ENCODE data around the gene TAS2R30.

TAS2R30 gene, protein sequence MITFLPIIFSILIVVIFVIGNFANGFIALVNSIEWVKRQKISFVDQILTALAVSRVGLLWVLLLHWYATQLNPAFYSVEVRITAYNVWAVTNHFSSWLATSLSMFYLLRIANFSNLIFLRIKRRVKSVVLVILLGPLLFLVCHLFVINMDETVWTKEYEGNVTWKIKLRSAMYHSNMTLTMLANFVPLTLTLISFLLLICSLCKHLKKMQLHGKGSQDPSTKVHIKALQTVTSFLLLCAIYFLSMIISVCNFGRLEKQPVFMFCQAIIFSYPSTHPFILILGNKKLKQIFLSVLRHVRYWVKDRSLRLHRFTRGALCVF

DNA sequence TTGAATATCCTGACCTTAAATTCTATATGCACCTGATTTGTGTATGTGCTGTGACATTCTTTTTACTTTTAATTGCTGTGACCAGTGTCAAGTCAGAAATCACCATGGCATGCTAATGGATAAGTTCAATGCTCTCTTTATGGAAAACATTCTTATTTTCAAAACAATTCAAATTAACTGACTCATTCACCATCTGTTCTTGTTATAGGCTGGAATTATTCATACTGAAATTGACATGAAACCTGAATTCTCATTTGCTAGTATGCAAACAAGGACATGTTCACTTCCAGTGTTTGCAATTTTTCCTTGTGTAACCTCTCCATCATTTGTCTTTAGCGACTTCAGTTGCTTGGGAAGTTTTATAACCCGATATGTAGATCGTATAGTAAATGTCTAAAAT, at the start of gene TAS2R30:
Gene TAS2R30 (minus strand): TSS at position 340 of the 400 bp plus-strand sequence. CDS start 400 bp downstream, outside the sequence.
- H3K9me3 Mint-ChIP-seq, result no peaks in the 10 kb centered on the region
- no peak within 1 kb of the TSS for H3K4me3 Mint-ChIP-seq
- H3K27me3 Mint-ChIP-seq (ENCODE audit: low read depth), result no peaks in the 10 kb centered on the region
- peaks cover 12% of the 10 kb centered on the region for H3K4me1 Mint-ChIP-seq (ENCODE audit: low read depth)
- H3K27ac Mint-ChIP-seq, result no peak within 1 kb of the TSS
- H3K36me3 Mint-ChIP-seq (ENCODE audit: low read depth), result peaks cover 6% of the 10 kb centered on the region

DNA sequence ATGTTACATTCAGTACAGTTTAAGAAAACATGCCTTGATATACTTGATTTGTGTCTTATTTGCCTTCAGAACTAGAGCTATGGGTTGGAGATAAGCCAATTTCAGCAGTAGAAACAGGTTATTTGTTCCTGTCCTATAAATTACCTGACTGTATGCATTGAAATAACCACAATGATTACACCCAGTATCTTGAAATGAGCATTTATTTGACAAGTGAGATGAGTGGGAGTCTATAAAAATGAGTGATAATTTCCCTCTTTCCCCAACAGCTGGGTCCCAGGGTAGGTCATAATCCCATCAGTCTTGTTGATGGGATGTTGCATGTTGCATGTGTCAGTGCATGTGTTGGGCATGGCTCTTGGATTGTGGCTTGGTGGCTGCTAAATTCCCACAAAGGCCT, 48.6 kb upstream of the TAS2R30 start:
- no peaks in the 10 kb centered on the region for H3K9me3 Mint-ChIP-seq
- no peaks in the 10 kb centered on the region for H3K36me3 Mint-ChIP-seq (ENCODE audit: low read depth)
- no peak overlapping the region for H3K27ac Mint-ChIP-seq
- H3K4me3 Mint-ChIP-seq, result no peak overlapping the region
- peaks cover 3% of the 10 kb centered on the region for H3K4me1 Mint-ChIP-seq (ENCODE audit: low read depth)
- peaks cover 12% of the 10 kb centered on the region for H3K27me3 Mint-ChIP-seq (ENCODE audit: low read depth)

GRCh38 chr12:11182529-11182928, 48.1 kb upstream of the TAS2R30 start:
- Mint-ChIP-seq H3K27me3 (ENCODE audit: low read depth) (peaks cover 12% of the 10 kb centered on the region), H3K4me3 (no peak overlapping the region), H3K9me3 (no peaks in the 10 kb centered on the region), H3K27ac (no peak overlapping the region), H3K36me3 (ENCODE audit: low read depth) (peaks cover 3% of the 10 kb centered on the region), H3K4me1 (ENCODE audit: low read depth) (peaks cover 3% of the 10 kb centered on the region)

- no peaks in the 10 kb centered on the region for H3K9me3 Mint-ChIP-seq
- H3K4me3 Mint-ChIP-seq, result no peak overlapping the region
- H3K36me3 Mint-ChIP-seq (ENCODE audit: low read depth), result peaks cover 20% of the 10 kb centered on the region
- peaks cover 4% of the 10 kb centered on the region for H3K27me3 Mint-ChIP-seq (ENCODE audit: low read depth)
- H3K27ac Mint-ChIP-seq, result no peak overlapping the region
- peaks cover 10% of the 10 kb centered on the region for H3K4me1 Mint-ChIP-seq (ENCODE audit: low read depth)
Measured at GRCh38 chr12:11178250-11178649, 43.8 kb upstream of the TAS2R30 start.

DNA sequence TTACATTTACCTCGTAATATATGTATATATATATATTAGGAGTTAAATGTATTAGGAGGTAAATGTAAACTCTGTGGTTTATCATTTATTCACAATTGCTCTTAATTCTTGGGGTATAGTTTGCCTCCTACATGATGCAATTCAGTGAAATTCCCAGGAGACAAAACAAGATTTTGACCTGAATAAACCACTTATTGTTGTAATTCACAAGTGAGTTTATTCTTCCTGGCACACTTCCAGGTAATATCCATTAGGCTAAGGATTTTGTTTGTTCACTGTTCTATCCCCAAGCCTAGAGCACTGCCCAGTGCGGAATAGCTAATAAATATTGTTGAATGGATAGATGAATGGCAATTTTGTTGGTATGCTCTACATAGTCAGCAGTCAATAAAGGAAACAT, 39.6 kb upstream of the TAS2R30 start:
- H3K27ac Mint-ChIP-seq, result no peak overlapping the region
- no peaks in the 10 kb centered on the region for H3K9me3 Mint-ChIP-seq
- H3K4me3 Mint-ChIP-seq, result no peak overlapping the region
- H3K27me3 Mint-ChIP-seq (ENCODE audit: low read depth), result no peaks in the 10 kb centered on the region
- H3K36me3 Mint-ChIP-seq (ENCODE audit: low read depth), result peaks cover 34% of the 10 kb centered on the region
- H3K4me1 Mint-ChIP-seq (ENCODE audit: low read depth), result peaks cover 26% of the 10 kb centered on the region

DNA sequence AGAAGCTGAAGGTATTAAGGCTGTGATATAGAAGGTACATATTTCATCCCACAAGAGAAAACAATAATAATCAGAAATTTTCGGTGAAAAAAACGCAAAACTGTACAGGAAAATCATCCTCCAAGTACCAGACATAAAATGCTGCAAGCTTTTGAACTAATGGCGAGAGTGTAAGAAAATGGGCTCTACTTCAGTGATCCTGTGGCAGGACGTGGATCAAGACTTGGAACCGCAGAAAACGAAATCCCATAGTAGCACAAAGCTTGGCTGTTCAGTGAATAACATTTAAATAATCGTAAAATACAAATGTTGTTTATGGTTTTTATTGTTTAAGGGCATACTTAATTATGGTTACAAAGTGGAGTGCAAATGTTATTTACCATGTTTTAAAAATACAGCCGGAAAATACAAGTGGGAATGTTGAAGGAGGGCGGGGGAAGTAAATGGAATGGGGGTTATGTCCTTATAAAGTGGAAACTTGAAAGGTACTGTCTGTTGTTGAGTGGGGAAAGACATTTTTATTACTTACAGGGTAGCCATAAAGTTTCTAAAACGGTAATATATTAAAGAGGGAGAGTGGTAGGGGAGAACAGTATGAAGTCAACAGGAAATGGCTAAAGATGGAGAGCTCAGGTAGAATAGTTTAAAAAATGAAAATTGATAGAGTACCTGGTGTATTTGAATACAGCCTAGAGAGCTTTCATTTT, 37.7 kb upstream of the TAS2R30 start:
- H3K27me3 Mint-ChIP-seq (ENCODE audit: low read depth), result no peaks in the 10 kb centered on the region
- peaks cover 35% of the 10 kb centered on the region for H3K4me1 Mint-ChIP-seq (ENCODE audit: low read depth)
- peak overlapping the region; percentile 98 for H3K4me3 Mint-ChIP-seq
- H3K36me3 Mint-ChIP-seq (ENCODE audit: low read depth), result peaks cover 35% of the 10 kb centered on the region
- no peaks in the 10 kb centered on the region for H3K9me3 Mint-ChIP-seq
- peak overlapping the region; percentile 98 for H3K27ac Mint-ChIP-seq

- Mint-ChIP-seq H3K4me1 (ENCODE audit: low read depth) (peaks cover 39% of the 10 kb centered on the region), H3K27me3 (ENCODE audit: low read depth) (no peaks in the 10 kb centered on the region), H3K4me3 (peak within 1 kb of the TSS; percentile 98), H3K9me3 (no peaks in the 10 kb centered on the region), H3K27ac (peak within 1 kb of the TSS; percentile 98), H3K36me3 (ENCODE audit: low read depth) (peaks cover 38% of the 10 kb centered on the region)
Measured at GRCh38 chr12:11171145-11171968, 36.9 kb upstream of the TAS2R30 start, which contains the start of gene SMIM10L1. Gene SMIM10L1 (plus strand): TSS chr12:11171194. CDS start chr12:11171357, 163 bp downstream.

DNA sequence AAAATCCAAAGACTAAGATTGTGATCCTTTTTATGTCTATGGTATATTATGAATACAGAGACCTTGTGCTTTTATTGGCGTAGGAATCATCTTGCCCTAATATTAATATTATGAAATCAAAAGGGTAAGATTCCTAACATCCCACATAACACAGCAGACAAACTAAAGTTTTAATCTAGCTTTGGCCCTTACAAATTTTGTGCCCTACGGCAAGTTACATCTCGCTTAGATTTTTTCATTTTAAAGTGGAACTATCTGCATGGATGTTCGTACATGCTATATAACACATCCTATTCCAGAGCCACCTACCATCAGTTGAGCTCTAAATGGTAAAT, 36.3 kb upstream of the TAS2R30 start:
- H3K9me3 Mint-ChIP-seq, result no peaks in the 10 kb centered on the region
- peak overlapping the region; percentile 98 for H3K4me3 Mint-ChIP-seq
- peaks cover 38% of the 10 kb centered on the region for H3K36me3 Mint-ChIP-seq (ENCODE audit: low read depth)
- H3K27me3 Mint-ChIP-seq (ENCODE audit: low read depth), result no peaks in the 10 kb centered on the region
- peak overlapping the region; percentile 98 for H3K27ac Mint-ChIP-seq
- H3K4me1 Mint-ChIP-seq (ENCODE audit: low read depth), result peaks cover 42% of the 10 kb centered on the region

DNA sequence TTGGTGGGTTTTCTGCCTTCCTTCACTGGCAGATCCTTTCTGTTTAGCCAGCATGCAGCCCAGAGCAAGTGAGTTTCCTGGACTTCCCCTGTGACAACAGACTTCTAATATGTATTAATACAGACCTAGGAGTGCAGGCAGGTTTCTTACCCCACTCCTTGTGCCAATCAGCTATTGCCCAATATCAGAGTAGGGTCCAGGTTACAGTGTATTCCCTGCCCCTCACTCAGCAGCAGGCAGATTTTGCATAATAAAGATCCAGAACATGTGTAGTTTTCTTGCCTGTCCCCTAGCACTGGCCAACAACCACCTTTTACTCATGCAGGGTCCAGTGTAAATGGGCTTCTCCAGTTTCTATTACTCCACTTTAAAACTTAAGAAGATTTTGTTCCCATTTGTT, 31.9 kb upstream of the TAS2R30 start:
- peaks cover 36% of the 10 kb centered on the region for H3K36me3 Mint-ChIP-seq (ENCODE audit: low read depth)
- no peaks in the 10 kb centered on the region for H3K27me3 Mint-ChIP-seq (ENCODE audit: low read depth)
- no peaks in the 10 kb centered on the region for H3K9me3 Mint-ChIP-seq
- H3K4me3 Mint-ChIP-seq, result no peak overlapping the region
- H3K4me1 Mint-ChIP-seq (ENCODE audit: low read depth), result peaks cover 36% of the 10 kb centered on the region
- H3K27ac Mint-ChIP-seq, result no peak overlapping the region

DNA sequence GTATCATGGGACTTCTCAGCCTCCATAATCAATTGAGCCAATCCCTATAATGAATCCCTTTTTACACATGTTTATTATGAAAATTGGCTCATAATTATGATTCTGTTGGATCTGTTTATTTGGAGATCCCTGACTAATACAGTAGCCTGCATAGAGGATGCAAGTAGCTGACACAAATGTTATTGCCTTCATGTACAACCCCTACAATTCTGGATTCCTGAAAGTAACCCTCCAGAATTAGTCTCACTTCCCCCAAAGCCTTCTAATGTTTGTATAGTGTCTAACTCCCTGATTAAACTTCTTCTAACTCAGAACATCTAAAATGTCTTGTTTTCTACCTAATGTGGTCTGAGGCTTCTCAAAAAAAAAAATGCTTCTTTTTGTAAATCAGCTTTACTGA, 29.9 kb upstream of the TAS2R30 start:
- Mint-ChIP-seq H3K36me3 (ENCODE audit: low read depth) (peaks cover 37% of the 10 kb centered on the region), H3K9me3 (no peaks in the 10 kb centered on the region), H3K27ac (no peak overlapping the region), H3K4me3 (no peak overlapping the region), H3K27me3 (ENCODE audit: low read depth) (no peaks in the 10 kb centered on the region), H3K4me1 (ENCODE audit: low read depth) (peaks cover 28% of the 10 kb centered on the region)

GRCh38 chr12:11162502-11162901, 28.1 kb upstream of the TAS2R30 start:
- Mint-ChIP-seq H3K4me3 (no peak overlapping the region), H3K9me3 (peaks cover 4% of the 10 kb centered on the region), H3K36me3 (ENCODE audit: low read depth) (peaks cover 37% of the 10 kb centered on the region), H3K27me3 (ENCODE audit: low read depth) (no peaks in the 10 kb centered on the region), H3K4me1 (ENCODE audit: low read depth) (peaks cover 22% of the 10 kb centered on the region), H3K27ac (no peak overlapping the region)

DNA sequence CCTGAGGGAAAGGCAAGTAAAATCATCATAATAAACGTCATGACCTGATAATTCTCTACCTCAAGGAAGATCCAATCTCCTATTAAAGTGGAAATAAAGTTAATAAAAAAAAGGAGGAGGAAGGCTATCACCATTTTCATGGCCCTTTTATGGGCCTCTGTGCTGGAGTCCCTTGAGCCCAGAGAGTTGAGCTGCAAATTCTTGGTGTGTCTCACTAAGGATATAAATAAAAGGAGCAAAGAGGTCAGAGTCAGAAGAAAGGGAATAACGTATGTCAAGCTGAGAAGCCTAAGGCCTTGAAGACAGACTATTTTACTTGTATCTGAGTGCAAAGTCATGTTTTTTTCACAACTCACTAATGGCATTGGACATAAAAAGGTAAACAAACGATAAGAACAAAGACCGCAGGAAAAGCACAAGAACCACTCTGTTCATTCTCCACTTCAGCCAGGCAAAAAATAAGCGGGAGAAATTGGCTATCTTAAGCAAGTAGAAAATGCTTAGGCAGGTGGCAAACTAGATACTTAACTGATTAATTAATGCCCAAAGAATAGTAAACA, 24.5 kb upstream of the TAS2R30 start:
- Mint-ChIP-seq H3K4me3 (no peak overlapping the region), H3K36me3 (ENCODE audit: low read depth) (peaks cover 38% of the 10 kb centered on the region), H3K4me1 (ENCODE audit: low read depth) (peaks cover 9% of the 10 kb centered on the region), H3K27me3 (ENCODE audit: low read depth) (no peaks in the 10 kb centered on the region), H3K27ac (no peak overlapping the region), H3K9me3 (peaks cover 17% of the 10 kb centered on the region)

GRCh38 chr12:11154400-11154925, 20.0 kb upstream of the TAS2R30 start:
- H3K27ac Mint-ChIP-seq, result no peak overlapping the region
- H3K27me3 Mint-ChIP-seq (ENCODE audit: low read depth), result no peaks in the 10 kb centered on the region
- peaks cover 7% of the 10 kb centered on the region for H3K4me1 Mint-ChIP-seq (ENCODE audit: low read depth)
- peaks cover 29% of the 10 kb centered on the region for H3K9me3 Mint-ChIP-seq
- H3K36me3 Mint-ChIP-seq (ENCODE audit: low read depth), result peaks cover 38% of the 10 kb centered on the region
- H3K4me3 Mint-ChIP-seq, result no peak overlapping the region

DNA sequence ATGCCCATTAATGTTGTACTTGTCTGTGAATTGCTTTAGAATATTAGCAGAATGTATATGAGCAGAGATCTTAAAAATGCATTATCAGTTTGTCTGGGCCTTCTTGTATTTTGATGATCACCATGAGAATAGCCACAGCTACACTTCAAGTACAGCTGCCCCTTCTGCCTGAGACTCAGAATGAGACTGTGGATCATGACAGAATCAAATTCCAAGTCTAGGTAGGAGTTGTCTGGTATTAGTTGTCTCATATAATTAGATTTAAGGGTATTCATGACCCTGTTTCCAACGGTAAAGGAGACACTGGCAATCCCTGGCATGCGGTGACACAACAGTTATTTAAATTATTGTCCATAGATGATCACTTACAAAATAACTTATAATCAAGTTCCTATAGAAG, 18.3 kb upstream of the TAS2R30 start:
- H3K4me3 Mint-ChIP-seq, result no peak overlapping the region
- H3K36me3 Mint-ChIP-seq (ENCODE audit: low read depth), result peaks cover 34% of the 10 kb centered on the region
- no peak overlapping the region for H3K27ac Mint-ChIP-seq
- H3K9me3 Mint-ChIP-seq, result peaks cover 28% of the 10 kb centered on the region
- peaks cover 6% of the 10 kb centered on the region for H3K4me1 Mint-ChIP-seq (ENCODE audit: low read depth)
- no peaks in the 10 kb centered on the region for H3K27me3 Mint-ChIP-seq (ENCODE audit: low read depth)

Measured in T-helper 1 cell treated with Interleukin-12 subunit alpha and Interleukin-12 subunit beta and Interleukin-4 antibody, amounts not matched to agents 30 μg/mL and 1 μg/mL, for 36 hours (primary cell).